H9 (cell line): Measurements from ENCODE around the gene DNAAF5. TPM values are rescaled to one million over a fixed set of nuclear protein-coding genes. Genes with fewer than 3 reads are reported as not detected.
A peak's percentile ranks its signal among the peaks of the same experiment; 100 is the strongest.

Source experiments
- DNase-seq: peaks from one replicate; pipeline ENCODE4 v3.0.0-alpha.2; 2017
- H2AFZ ChIP-seq: one replicate; pipeline ENCODE4 v1.6.1; 2013; ENCODE audit warnings: mild to moderate bottlenecking, low read length, control low read depth, moderate library complexity
- H2AK5ac ChIP-seq: 2 replicates; pipeline ENCODE4 v1.6.1; 2013; ENCODE audit warnings: low read length, control low read depth, mixed read lengths; ENCODE audit not compliant: insufficient read length
- H2BK120ac ChIP-seq: one replicate; pipeline ENCODE4 v1.6.1; 2013; ENCODE audit warnings: low read depth, mild to moderate bottlenecking, low read length, control low read depth, inconsistent platforms; ENCODE audit not compliant: poor library complexity, severe bottlenecking
- H2BK12ac ChIP-seq: 2 replicates; pipeline ENCODE4 v1.6.1; 2013; ENCODE audit warnings: low read length, control low read depth, mixed read lengths, low read depth; ENCODE audit not compliant: insufficient read length
- H2BK15ac ChIP-seq: 2 replicates; pipeline ENCODE4 v1.6.1; 2013; ENCODE audit warnings: low read depth, low read length, control low read depth
- H2BK20ac ChIP-seq: one replicate; pipeline ENCODE4 v1.6.1; 2013; ENCODE audit warnings: low read depth, mild to moderate bottlenecking, low read length, control low read depth, inconsistent platforms; ENCODE audit not compliant: poor library complexity, severe bottlenecking
- H2BK5ac ChIP-seq: 2 replicates; pipeline ENCODE4 v1.6.1; 2013; ENCODE audit warnings: low read length, control low read depth, mixed read lengths; ENCODE audit not compliant: insufficient read length
- H3K14ac ChIP-seq: 2 replicates; pipeline ENCODE4 v1.6.1; 2013; ENCODE audit warnings: low read length, control low read depth; ENCODE audit not compliant: insufficient read depth
- H3K18ac ChIP-seq: 2 replicates; pipeline ENCODE4 v1.6.1; 2013; ENCODE audit warnings: low read depth, mild to moderate bottlenecking, mixed read lengths, low read length, control low read depth; ENCODE audit not compliant: insufficient read length
- H3K23ac ChIP-seq: 2 replicates; pipeline ENCODE4 v1.6.1; 2013; ENCODE audit warnings: low read length, control low read depth, mixed read lengths, low read depth; ENCODE audit not compliant: insufficient read length
- H3K23me2 ChIP-seq: 2 replicates; pipeline ENCODE4 v1.6.1; 2013; ENCODE audit warnings: low read depth, mild to moderate bottlenecking, mixed read lengths, low read length, control low read depth; ENCODE audit not compliant: insufficient read length, poor library complexity, severe bottlenecking
- H3K27ac ChIP-seq: 2 replicates; pipeline ENCODE4 v1.5.1; 2013; ENCODE audit warnings: low read length, control low read depth, mixed read lengths, low read depth; ENCODE audit not compliant: insufficient read length
- H3K27me3 ChIP-seq: 2 replicates; pipeline ENCODE4 v1.6.1; 2013; ENCODE audit warnings: low read length, control low read depth, inconsistent platforms; ENCODE audit not compliant: insufficient read depth
- H3K4ac ChIP-seq: 2 replicates; pipeline ENCODE4 v1.6.1; 2013; ENCODE audit warnings: low read depth, mild to moderate bottlenecking, control low read depth, inconsistent platforms, low read length, moderate library complexity
- H3K4me1 ChIP-seq: 2 replicates; pipeline ENCODE4 v1.6.1; 2013; ENCODE audit warnings: low read length, control low read depth, inconsistent platforms; ENCODE audit not compliant: insufficient read depth
- H3K4me2 ChIP-seq: 2 replicates; pipeline ENCODE4 v1.6.1; 2013; ENCODE audit warnings: low read length, control low read depth, mixed read lengths; ENCODE audit not compliant: insufficient read length, insufficient read depth
- H3K56ac ChIP-seq: 2 replicates; pipeline ENCODE4 v1.6.1; 2013; ENCODE audit warnings: low read depth, mild to moderate bottlenecking, mixed read lengths, low read length, control low read depth; ENCODE audit not compliant: insufficient read length
- H3K79me1 ChIP-seq: 2 replicates; pipeline ENCODE4 v1.6.1; 2013; ENCODE audit warnings: low read depth, mild to moderate bottlenecking, moderate library complexity, low read length, control low read depth, inconsistent platforms; ENCODE audit not compliant: insufficient read depth, poor library complexity, severe bottlenecking
- H3K79me2 ChIP-seq: 2 replicates; pipeline ENCODE4 v1.6.1; 2013; ENCODE audit warnings: low read length, control low read depth, inconsistent platforms; ENCODE audit not compliant: insufficient read depth
- H3K9ac ChIP-seq: 2 replicates; pipeline ENCODE4 v1.6.1; 2013; ENCODE audit warnings: low read length, control low read depth, mixed read lengths; ENCODE audit not compliant: insufficient read length; ENCODE audit errors: extremely low read depth
- H3K9me3 ChIP-seq: one replicate; pipeline ENCODE4 v1.6.1; 2013; ENCODE audit warnings: low read depth, low read length, inconsistent platforms; ENCODE audit not compliant: control insufficient read depth
- H3T11ph ChIP-seq: one replicate; pipeline ENCODE4 v1.6.1; 2013; ENCODE audit warnings: mild to moderate bottlenecking, low read length, control low read depth, inconsistent platforms
- H4K20me1 ChIP-seq: one replicate; pipeline ENCODE4 v1.6.1; 2013; ENCODE audit not compliant: control insufficient read depth, insufficient read length, insufficient read depth
- H4K5ac ChIP-seq: 2 replicates; pipeline ENCODE4 v1.6.1; 2013; ENCODE audit warnings: low read depth, mild to moderate bottlenecking, mixed read lengths, low read length, control low read depth; ENCODE audit not compliant: insufficient read length
- H4K8ac ChIP-seq: replicated peaks from 2 replicates; pipeline ENCODE4 v1.6.1; 2013; ENCODE audit warnings: low read length, control low read depth, mixed read lengths, low read depth; ENCODE audit not compliant: insufficient read length
- H4K91ac ChIP-seq: 2 replicates; pipeline ENCODE4 v1.6.1; 2013; ENCODE audit warnings: low read depth, mild to moderate bottlenecking, moderate library complexity, mixed read lengths, low read length, control low read depth; ENCODE audit not compliant: insufficient read length
- H3K27ac Mint-ChIP-seq, 3 experiments: 2 replicates in 2 of 3; 3 replicates in 1 of 3; pipeline ENCODE4 v1.8.0; 2020 to 2021; ENCODE audit warnings: mixed read lengths in 3 of 3, mild to moderate bottlenecking in 1 of 3, moderate library complexity in 1 of 3
- H3K27me3 Mint-ChIP-seq: 2 replicates; pipeline ENCODE4 v1.8.0; 2021; ENCODE audit warnings: low read depth, mild to moderate bottlenecking, moderate library complexity, mixed read lengths
- H3K36me3 Mint-ChIP-seq, 3 experiments: 2 replicates in 2 of 3; 3 replicates in 1 of 3; pipeline ENCODE4 v1.8.0; 2020 to 2021; ENCODE audit warnings: low read depth in 3 of 3, mixed read lengths in 3 of 3; ENCODE audit not compliant: insufficient read depth in 1 of 3
- H3K4me1 Mint-ChIP-seq, 2 experiments: 2 replicates each; pipeline ENCODE4 v1.8.0; 2020; ENCODE audit warnings: mixed read lengths in 2 of 2
- H3K4me3 Mint-ChIP-seq, 2 experiments: 2 replicates in 1 of 2; 3 replicates in 1 of 2; pipeline ENCODE4 v1.8.0; 2020 to 2021; ENCODE audit warnings: mild to moderate bottlenecking in 2 of 2, mixed read lengths in 2 of 2, moderate library complexity in 1 of 2
- H3K9me3 Mint-ChIP-seq, 2 experiments: 2 replicates in 1 of 2; 3 replicates in 1 of 2; pipeline ENCODE4 v1.8.0; 2020; ENCODE audit warnings: mild to moderate bottlenecking in 2 of 2, mixed read lengths in 2 of 2, moderate library complexity in 1 of 2
- WGBS: extraction: QIAGEN DNeasy Blood & Tissue Kit; methylation state at CpG from one replicate; pipeline ENCODE4 v1.1.7; 2013; ENCODE audit warnings: missing lambda C conversion rate, low lambda C conversion rate, mixed read lengths; ENCODE audit not compliant: insufficient read length; ENCODE audit errors: extremely low coverage; 5-methylcytosine and 5-hydroxymethylcytosine counted together
- total RNA-seq: library from RNA; stranded (reverse); gene quantifications from 2 replicates; pipeline ENCODE4 v1.2.1, GENCODE V29; 2021
- TF ChIP-seq, protein P1 (sequence below): fragments of 200-600 bp; sonication (generic); conservative IDR thresholded peaks from 3 replicates; pipeline ENCODE4 v1.8.0; 2021; ENCODE audit warnings: antibody characterized with exemption, mild to moderate bottlenecking

DNAAF5 gene
- total RNA-seq, 1 experiment from 2014 or later, result 43.5 TPM

DNA sequence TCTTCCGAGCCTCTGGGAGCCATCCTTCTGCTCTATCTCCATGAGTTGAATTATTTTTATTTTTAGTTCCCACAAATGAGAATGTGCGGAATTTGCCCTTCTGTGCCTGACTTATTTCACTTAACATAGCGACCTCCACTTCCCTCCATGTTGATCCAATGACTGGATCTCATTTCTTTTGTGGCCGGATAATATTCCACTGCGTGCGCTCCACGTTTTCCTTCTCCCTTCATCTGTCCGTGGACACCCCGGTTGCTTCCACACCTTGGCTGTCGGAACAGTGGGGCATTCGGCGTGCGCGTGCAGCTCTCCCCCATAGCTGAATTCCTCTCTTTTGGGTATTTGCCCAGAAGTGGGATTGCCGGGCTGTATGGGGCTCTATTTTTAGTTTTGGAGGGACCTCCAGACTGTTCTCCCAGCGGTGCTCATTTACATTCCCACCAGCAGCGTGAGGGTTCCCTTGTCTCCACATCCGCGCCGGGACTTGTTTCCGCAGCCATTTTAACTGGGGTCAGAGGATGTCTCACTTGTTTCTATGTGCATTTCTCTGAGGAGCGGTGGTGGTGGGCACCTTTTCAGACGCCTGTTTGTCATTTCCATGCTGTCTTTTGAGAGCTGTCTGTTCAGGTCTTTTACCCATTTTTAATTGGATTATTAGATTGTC lies 54.8 kb downstream of the DNAAF5 start:
- H3K9me3 Mint-ChIP-seq, result no peaks in the 10 kb centered on the region
- Histone ChIP-seq H4K5ac (no peak overlapping the region), H3K27me3 (no peaks in the 10 kb centered on the region), H3K4me1 (no peaks in the 10 kb centered on the region), H2AFZ (no peak overlapping the region), H3K14ac (no peak overlapping the region), H4K8ac (no peak overlapping the region), H3K23ac (no peak overlapping the region), H2BK20ac (no peak overlapping the region), H3K56ac (no peak overlapping the region), H4K91ac (no peak overlapping the region), H3K79me1 (no peaks in the 10 kb centered on the region), H2BK120ac (no peak overlapping the region), H3K4me2 (no peak overlapping the region), H4K20me1 (no peaks in the 10 kb centered on the region), H3K79me2 (no peaks in the 10 kb centered on the region), H3T11ph (no peak overlapping the region), H2BK15ac (no peak overlapping the region), H3K9me3 (no peaks in the 10 kb centered on the region), H2AK5ac (no peak overlapping the region), H3K23me2 (no peaks in the 10 kb centered on the region), H3K9ac (no peak overlapping the region), H2BK5ac (no peak overlapping the region), H2BK12ac (no peak overlapping the region), H3K27ac (no peak overlapping the region), H3K18ac (no peak overlapping the region), H3K4ac (no peak overlapping the region)
- peak overlapping the region in 1 of 3 experiments; percentile 26; a peak in 3 of 7 replicates for H3K27ac Mint-ChIP-seq
- no peak overlapping the region; a peak in 1 of 5 replicates for H3K4me3 Mint-ChIP-seq
- H3K4me1 Mint-ChIP-seq, result no peaks in the 10 kb centered on the region
- WGBS, result no CpG with 5 or more reads among the region's 23 CpGs
- no peak for DNase-seq
- peaks cover 38 to 79% (median 74%) of the 10 kb centered on the region in 3 experiments; a peak in 6 of 7 replicates for H3K36me3 Mint-ChIP-seq
- TF ChIP-seq, protein P1, sequence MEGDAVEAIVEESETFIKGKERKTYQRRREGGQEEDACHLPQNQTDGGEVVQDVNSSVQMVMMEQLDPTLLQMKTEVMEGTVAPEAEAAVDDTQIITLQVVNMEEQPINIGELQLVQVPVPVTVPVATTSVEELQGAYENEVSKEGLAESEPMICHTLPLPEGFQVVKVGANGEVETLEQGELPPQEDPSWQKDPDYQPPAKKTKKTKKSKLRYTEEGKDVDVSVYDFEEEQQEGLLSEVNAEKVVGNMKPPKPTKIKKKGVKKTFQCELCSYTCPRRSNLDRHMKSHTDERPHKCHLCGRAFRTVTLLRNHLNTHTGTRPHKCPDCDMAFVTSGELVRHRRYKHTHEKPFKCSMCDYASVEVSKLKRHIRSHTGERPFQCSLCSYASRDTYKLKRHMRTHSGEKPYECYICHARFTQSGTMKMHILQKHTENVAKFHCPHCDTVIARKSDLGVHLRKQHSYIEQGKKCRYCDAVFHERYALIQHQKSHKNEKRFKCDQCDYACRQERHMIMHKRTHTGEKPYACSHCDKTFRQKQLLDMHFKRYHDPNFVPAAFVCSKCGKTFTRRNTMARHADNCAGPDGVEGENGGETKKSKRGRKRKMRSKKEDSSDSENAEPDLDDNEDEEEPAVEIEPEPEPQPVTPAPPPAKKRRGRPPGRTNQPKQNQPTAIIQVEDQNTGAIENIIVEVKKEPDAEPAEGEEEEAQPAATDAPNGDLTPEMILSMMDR, result no peak
- H3K27me3 Mint-ChIP-seq, result no peaks in the 10 kb centered on the region; the same call in 1 of the 2 replicates
